HG03442 (cell line): Measurements from ENCODE around the gene CGREF1.
"Not testable (repeated sequence)": the region's sequence is repeated elsewhere in the genome, so short reads cannot be mapped to it uniquely, and the experiment has no call there.

Experiments used
- ATAC-seq: cut with Tn5 transposase; IDR thresholded peaks from one replicate; pipeline ENCODE4 v1.9.1; 2021; ENCODE audit warnings: mild to moderate bottlenecking, moderate library complexity; ENCODE audit not compliant: unreplicated experiment

The CGREF1 gene

GRCh38 chr2:27111392-27112078 is 7.4 kb downstream of the CGREF1 start:
- ATAC-seq, result not testable (repeated sequence)

GRCh38 chr2:27110603-27111352 is 8.2 kb downstream of the CGREF1 start:
- ATAC-seq, result not testable (repeated sequence)

DNA sequence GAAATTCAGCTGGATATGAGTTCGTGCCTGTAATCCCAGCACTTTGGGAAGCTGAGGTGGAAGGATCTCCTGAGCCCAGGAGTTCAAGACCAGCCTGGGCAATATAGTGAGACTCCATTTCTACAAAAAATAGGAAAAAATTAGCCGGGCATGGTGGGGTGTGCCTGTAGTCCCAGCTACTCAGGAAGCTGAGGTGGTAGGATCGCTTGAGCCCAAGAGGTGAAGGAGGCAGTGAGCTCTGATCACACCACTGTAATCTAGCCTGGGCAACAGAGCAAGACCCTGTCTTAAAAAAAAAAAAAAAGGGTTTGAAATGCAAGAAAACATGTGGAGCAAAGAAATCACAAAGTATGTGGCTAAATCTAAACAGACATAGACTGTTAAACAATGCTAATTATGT is 9.8 kb downstream of the CGREF1 start:
- ATAC-seq, result no peak

DNA sequence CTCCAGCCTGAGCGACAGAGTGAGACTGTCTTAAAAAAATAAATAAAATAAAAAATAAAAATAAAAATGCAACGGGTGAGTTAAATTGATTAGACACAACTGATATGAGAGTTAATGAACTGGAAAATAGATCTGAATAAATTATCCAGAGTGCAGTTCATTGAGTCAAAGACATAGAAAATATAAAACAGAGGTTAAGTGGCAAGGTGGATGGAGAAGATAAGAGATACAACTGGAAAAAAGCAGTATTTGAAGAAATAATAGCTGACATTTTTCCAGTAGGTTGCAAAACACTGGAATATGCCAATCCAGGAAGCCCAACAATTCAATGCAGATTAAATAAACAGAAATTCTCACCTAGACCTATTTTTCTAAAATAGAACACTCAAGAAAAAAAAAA is 10.7 kb downstream of the CGREF1 start:
- no peak for ATAC-seq

DNA sequence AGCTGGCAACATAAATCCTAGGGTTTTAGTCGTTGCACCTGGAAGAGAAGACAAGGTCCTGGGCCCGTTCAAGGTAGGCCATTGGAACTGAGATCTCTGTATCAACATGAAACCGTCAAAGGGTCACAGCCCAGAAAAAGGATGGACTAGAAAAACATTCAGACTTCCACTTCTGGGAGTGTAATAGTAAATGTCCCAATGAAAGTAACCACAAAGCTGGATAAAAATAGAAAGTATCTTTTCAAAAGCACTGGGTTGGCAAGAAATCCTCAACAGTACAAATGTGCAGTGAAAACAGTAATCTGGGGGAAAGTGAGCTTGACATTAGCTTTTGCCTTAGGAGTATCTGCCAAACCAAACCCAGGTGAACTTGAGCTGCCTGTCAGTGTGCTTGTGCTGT is 12.9 kb downstream of the CGREF1 start:
- ATAC-seq, result no peak

- ATAC-seq, result no peak
Measured at GRCh38 chr2:27102329-27102728, 16.6 kb downstream of the CGREF1 start.

DNA sequence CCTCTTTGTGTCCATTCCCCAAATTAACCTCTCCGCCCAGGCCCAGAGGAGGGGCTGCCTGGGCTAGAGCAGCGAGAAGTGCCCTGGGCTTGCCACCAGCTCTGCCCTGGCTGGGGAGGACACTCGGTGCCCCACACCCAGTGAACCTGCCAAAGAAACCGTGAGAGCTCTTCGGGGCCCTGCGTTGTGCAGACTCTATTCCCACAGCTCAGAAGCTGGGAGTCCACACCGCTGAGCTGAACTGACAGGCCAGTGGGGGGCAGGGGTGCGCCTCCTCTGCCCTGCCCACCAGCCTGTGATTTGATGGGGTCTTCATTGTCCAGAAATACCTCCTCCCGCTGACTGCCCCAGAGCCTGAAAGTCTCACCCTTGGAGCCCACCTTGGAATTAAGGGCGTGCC is 18.9 kb downstream of the CGREF1 start:
- no peak for ATAC-seq

GRCh38 chr2:27099334-27099955 is 19.5 kb downstream of the CGREF1 start:
- no peak for ATAC-seq

- ATAC-seq, result no peak
Measured at GRCh38 chr2:27097341-27097740, 21.6 kb downstream of the CGREF1 start.

- no peak for ATAC-seq
Measured at GRCh38 chr2:27096748-27097297, 22.1 kb downstream of the CGREF1 start.

DNA sequence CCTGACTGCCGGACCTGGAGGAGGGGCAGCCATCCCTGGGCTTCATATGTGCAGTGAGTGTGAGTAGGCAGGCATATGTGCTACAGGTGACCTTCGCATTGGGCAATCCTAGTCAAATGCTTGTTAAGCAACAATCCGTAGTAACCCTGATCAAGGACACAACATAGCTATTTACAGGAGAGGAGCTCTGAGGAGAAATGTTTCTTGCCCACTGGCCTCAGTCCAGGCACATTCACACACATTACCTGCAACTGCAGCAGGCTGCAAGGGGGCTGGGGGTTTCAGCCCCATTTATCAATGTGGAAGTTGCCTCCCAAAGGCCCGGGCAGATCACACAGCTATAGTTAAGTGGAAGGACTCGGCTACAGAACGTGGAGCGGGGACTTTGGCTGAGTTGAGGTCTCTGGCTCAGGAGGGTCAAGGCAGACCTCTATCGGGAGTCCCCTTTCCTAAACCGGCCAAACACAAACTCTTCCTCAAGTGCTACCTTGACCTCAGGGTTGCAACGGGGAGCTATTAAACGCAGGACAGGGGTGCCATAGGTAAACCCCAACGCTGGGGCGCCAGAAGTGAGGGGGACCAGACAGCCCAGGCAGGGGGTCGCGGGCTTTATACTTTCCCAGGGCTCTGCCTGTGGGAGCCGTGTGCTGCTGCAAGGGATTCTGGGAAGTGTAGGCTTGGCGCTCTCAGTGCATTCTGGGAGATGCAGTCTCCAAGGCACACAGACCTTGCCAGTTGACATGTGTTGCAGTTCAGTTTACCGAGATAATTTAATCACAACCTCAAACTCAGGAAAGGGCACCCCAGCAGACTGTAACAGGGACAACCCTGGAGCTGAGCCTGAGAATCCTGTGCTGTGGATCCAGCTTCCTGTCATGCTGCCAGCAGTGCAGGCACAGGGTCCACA is 22.9 kb downstream of the CGREF1 start:
- peak; percentile 46 for ATAC-seq

GRCh38 chr2:27095427-27095744 is 23.5 kb downstream of the CGREF1 start:
- no peak for ATAC-seq

DNA sequence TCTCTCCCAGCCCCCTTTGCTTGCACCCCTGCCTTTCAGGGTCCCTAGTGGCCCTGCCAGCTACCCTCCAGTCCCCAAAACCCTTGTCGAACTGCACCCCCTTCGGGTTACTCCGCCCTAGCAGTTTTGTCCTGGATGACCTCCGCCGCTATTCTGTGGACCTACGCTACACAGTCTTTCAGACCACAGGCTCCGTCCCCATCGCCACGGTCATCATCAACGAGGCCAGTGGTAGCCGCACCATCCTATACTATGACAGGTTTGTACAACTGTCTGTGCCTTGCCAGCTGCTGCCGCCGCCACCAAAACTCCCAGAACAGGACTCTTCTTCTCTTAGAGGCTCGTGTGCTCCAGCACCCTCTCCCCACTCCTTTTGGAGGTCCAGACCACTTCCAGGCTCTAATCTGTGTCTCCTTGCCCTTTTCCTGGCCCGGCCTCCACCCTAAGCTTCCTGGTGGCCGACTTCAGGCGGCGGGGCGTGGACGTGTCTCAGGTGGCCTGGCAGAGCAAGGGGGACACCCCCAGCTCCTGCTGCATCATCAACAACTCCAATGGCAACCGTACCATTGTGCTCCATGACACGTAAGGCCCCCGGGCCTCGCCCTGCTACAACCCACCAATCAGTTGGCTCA is 24.5 kb downstream of the CGREF1 start:
- ATAC-seq, result no peak

GRCh38 chr2:27093430-27094352 is 25.2 kb downstream of the CGREF1 start:
- no peak for ATAC-seq

DNA sequence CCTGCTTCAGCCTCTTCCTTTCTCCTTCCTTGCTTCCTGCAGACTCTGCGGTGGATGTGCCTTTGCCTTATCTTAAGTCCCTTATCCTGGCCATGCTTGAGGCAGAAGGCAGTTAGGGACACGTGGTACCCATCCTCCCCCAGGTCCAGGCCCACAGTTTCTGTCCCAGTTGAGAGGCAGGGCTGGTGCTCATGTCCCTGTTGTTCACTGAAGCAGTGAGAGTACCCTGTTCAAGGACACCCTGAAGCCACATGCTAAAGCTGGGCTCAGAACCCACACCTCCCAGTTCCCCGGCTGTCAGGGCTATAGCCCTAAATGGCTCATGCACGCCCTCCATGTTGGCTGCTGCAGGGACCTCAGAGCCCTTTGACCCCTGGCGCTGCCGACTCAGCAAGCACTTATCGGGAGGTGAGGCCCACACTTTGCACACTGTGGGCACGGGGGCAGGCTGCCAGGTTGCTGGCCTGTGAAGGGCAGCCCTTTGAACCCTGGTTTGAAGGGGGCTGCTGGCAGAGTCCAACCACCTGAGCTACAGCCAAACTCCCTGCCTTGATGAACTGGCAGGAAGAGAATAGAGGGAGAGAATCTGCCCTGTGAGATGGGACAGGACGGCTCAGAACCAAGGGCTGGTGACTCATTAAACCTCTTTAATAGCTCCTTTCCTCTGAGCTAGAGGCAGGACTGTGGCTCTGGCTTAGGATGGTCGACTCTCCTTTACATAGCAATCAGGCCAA is 26.1 kb downstream of the CGREF1 start:
- no peak for ATAC-seq

GRCh38 chr2:27091746-27092695 is 26.9 kb downstream of the CGREF1 start:
- no peak for ATAC-seq

- ATAC-seq, result no peak
Measured at GRCh38 chr2:27089111-27089954, 29.6 kb downstream of the CGREF1 start.
